ENCODE measurements around the gene IRX3.

IRX3 gene

GRCh38 chr16:54290833-54291655 lies 4.5 kb upstream of the IRX3 start:
- no peak for DNase-seq

- no peak for DNase-seq
Observed at GRCh38 chr16:54289945-54290832, 3.6 kb upstream of the IRX3 start.

DNA sequence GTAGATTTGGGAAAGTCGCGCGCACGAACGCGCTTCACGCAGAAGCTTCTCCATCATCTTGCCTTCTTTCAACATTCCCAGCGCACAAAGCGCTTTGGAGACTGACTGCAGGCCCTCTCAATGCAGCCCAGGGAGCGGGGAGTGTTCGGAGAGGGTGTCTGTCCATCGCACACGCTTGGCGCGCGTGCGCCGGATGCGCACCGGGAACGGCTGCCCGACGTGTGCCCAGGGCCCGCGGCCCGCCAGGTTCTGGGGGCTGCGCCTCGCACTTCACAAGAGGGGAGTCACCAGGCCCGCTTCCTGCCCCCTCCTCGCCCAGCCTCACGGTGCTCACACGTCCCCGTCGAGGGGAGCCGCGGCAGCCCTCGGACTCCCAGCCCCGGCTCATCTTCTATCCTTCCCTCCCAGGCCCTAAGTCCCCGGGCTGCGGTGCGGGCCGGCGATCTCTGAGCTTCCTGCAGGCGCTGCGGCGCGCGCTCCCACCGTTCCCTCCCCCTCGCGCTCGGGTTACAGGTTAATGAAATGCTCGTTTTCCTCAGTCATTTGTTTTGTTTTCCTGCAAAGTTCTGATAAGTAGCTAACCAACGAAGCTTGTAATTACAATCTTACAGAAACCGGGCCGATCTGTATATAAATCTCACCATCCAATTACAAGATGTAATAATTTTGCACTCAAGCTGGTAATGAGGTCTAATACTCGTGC lies 2.8 kb upstream of the IRX3 start:
- DNase-seq: no peak

- no peak for DNase-seq
Observed at GRCh38 chr16:54288835-54289241, 2.3 kb upstream of the IRX3 start.

GRCh38 chr16:54288030-54288834 lies 1.6 kb upstream of the IRX3 start:
- DNase-seq: no peak

- no peak for DNase-seq
Observed at GRCh38 chr16:54287131-54288029, 793 bp upstream of the IRX3 start.

- no peak for DNase-seq
Observed at GRCh38 chr16:54286090-54286365, 559 bp downstream of the IRX3 start.

- DNase-seq: no peak
Observed at GRCh38 chr16:54285414-54286089, 1.0 kb downstream of the IRX3 start.

DNA sequence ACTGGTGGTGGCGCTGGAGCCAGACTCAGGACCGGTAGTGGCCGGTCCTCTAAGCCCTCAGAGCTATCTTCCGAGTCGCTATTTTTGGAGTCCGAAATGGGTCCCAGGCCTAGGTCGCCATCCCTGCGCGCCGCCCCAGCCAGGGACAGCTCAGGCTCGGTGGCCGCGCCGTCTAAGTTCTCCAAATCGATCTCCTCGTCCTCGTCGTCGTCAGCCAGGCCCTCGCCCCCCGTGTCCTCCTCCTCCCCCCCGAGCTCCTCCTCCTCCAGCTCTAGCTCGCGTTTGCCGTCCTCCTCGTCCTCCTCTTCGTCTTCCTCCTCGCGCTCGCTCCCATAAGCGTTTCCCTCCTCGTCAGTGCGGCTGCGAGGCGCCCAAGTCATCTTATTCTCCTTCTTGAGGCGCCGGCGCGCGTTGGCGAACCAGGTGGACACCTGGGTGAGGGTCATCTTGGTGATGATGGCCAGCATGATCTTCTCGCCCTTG lies 1.6 kb downstream of the IRX3 start:
- DNase-seq: no peak

- DNase-seq: no peak
Observed at GRCh38 chr16:54284319-54284930, 2.2 kb downstream of the IRX3 start.

DNA sequence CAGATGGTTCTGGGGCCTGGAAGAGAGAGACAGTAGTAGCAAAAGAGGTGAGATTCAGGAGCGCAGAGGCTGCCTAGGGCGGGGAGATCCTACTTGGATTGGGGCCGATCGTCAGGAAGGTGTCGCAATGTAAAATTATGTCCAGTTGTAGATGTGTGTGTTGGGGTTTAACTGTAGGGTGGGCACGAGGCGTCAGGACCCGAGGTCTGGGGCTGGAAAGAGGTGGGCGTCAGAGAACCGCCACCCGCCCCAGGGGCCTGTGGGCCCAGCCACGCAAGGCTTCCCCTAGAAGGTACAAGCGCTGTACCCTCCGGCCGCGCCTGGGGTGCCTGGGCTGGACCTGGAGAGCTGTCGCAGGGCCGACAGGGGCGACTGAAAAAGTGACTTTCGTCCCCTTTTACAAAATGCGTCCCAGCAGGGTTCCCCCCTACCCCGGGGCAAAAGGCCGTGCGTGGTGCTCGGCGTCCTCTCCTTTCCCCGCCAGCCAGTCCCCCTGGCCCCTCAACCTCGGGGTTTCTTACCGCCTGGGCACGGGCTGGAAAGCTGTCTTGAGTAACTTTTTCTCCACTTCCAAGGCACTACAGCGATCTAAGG lies 2.8 kb downstream of the IRX3 start:
- no peak for DNase-seq

DNA sequence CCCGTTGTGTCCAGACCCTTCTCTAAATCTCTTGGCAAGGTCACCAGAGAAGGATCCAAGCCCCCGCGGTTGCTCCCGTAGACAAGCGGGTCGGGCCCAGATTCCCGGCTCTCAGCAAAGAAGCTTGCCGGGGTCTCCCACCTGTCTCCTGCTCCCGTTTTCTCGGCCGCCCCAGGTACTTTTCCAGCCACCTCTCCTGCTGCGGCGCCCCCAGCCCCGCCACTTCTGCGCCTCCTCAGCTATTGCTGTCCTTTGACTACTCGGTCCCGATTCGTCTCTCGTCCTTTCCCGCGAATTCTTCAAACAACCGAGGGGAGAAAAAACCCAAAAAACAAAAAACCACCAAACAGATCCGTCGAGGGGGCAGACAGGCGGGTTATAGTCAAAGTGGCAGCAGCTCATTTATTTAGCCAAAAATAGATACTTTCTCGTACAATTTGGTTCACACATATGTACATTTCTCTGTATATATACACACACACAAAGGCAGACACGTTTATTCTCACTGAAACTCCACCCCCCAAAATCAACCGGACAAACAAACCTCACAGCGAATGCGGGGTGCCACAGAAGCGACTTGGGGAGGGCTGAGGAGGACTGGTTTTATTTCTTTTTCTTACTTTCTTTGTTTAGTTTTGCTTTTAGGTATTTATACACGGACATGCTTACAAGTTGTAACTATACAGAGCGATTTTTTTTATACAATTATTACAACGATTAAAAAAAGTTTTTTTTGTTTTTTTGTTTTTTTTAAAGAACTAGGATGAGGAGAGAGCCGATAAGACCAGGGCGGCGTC lies 3.5 kb downstream of the IRX3 start:
- no peak for DNase-seq

DNA sequence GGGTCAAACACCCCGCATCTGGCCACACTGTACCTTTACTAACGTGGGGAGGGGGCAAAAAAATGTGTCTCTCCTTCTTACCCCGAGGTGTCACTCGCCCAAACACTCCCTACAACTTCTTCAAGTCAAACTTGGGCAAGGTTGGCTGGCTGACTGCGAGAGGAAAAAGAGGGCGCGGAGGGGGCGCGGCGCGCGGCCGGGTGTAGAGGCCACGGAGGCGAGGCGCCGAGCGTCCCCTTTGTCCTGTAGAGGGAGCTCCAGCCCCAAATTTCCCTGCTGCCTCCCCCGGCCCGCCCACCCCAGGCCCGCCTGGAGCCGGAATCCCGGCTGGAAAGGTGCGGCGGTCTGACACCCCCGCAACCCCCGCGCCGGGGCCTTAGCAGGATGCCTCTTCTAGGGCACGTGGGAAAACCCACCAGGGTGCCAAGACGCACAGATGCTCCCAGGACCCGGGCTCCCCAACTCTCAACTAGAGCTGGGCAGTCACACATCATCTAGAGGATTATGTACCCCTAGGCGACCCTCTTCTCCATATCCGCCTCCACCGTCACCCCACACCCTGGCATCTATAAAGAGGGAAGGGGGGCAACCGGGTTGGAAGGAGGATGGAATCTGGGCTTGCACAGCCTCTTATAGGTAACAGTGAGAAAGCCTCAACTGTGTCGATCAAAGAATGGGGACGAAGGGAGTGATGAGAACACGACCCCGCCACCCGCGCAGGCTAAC lies 4.2 kb downstream of the IRX3 start:
- no peak for DNase-seq

DNA sequence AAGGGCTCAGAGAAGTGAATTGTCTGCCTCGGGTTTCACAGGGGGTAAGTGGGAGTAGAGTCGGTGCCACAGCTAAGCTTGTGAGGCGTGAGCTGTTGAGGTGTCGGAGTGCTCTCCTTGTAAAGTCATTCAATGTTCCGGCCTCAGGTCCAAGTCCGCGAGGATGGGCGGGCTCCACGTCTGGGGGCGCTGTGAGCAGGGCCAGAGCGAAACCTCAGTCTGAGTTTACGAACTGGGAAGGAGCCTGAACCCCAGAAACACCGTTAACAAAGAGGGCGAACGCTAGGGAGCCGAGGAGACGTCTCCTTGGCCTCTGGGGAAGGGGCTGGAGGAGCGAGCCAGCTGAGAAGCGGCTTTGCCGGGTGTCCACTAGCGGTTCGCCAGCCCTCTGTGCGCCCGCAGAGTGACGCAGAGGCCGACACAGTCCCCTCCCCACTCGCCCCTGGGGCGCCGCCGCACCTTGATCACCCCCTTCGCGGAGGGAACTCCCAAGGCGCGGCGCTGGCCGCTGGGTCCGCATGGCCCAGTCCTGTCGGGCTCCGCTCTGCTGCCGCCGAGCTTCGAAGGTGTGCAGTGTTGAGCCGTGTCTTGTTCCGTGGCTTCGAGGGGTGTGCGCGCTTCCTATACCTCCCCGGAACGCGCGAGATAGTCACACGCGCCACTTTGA lies 4.9 kb downstream of the IRX3 start:
- DNase-seq: no peak

DNA sequence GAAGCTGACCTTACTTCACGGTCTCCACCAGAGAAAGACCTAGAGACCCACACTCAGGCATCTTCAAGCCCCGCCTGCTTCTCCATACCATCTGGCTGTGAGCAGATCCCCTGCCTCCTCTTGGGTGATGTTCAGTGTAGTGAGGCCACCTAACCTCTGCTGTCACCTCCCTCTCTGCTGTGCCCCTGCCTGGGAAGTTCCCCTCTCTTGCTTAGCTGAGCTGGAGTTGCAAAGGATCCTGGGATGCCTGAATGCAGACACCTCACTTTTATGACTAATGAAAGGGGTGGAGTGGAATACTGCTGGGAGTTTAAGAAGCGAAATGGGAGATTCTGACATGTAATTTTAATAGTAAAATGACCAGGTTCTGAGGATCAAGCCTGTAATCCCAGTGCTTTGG lies 5.8 kb downstream of the IRX3 start:
- no peak for DNase-seq

GRCh38 chr16:54277845-54278703 lies 8.5 kb downstream of the IRX3 start:
- DNase-seq: no peak

DNA sequence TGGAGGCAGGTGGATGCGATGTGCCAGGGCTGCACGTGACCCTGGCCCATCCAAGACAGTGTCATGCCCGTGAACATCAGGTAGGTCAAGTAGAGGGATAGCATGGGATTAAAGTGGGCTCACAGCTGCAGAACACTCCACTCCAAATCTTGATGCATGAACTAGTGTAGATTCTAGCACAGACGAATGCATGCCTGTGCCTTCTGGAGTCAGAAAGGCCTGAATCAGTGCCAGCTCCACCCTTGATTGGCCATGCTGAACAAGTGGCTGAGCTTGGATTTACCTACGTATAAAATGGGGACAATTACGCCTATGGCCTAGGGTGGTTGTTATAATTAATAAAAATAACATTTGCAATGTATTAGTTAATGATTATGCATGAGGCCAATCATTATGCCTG lies 10.6 kb downstream of the IRX3 start:
- no peak for DNase-seq
